ENCODE results near the gene RAMP3. TPM values are rescaled to one million over a fixed set of nuclear protein-coding genes. Genes with fewer than 3 reads are reported as not detected.
A peak's percentile ranks its signal among the peaks of the same experiment; 100 is the strongest.

The RAMP3 gene, protein sequence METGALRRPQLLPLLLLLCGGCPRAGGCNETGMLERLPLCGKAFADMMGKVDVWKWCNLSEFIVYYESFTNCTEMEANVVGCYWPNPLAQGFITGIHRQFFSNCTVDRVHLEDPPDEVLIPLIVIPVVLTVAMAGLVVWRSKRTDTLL
- total RNA-seq (2013): 0.06 TPM
- polyA plus RNA-seq (not detected), polyA minus RNA-seq (not detected in 2 replicates), total RNA-seq (0 to 0.58 (median 0) reads per million in 11 experiments)

DNA sequence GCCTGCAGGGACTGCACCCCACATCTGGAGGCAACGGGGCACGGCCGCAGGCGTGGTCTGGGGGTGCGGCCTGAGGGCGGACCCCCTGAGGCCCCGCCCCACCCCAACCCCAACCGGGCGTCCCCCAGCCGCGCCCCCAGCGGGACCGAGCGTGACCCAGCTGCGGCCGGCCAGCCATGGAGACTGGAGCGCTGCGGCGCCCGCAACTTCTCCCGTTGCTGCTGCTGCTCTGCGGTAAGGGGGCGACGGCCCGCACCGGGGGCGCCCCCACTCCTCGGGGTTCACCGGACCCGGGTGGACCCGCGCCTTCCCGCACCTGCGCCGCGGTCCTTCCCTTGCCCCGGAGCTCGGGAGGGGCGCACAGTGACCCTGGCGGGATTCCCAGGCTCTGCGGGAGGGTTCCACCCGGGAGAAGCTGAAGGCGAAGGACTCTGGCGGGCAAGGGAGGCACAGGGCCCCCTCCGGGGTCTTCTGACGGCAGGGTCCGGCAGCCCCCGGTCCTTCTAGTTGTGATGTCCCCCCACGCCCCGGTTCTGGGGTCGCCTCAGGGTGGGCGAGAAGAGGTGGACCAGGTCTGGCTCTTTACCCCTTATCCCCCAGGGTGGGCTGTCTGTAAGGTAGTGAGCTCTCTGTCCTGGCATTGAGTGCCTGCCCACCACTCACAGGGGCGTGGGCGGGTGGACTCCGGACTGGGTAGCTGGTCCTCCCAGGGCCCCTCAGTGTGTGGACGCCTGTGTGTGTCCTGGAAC lies at the start of gene RAMP3:
TSS of gene RAMP3 (plus strand) at position 139 of the 749 bp plus-strand sequence. CDS start at position 177, 38 bp downstream.
- Mint-ChIP-seq H3K36me3 (no peaks in the 10 kb centered on the region), H3K9me3 (peaks cover 0 to 4% (median under 1%) of the 10 kb centered on the region in 7 donors), H3K4me1 (peaks cover 17% of the 10 kb centered on the region), H3K4me3 (peak within 1 kb of the TSS in 1 of 2 donors; percentile 62), H3K27ac (peak within 1 kb of the TSS in 2 of 7 donors; percentile 2 to 20), H3K27me3 (ENCODE audit: low read depth in 3 of 3) (peaks cover 20 to 40% (median 35%) of the 10 kb centered on the region in 3 donors)
- peaks cover 4 to 32% of the 10 kb centered on the region in 2 donors for H3K27me3 ChIP-seq (ENCODE audit: control insufficient read depth in 2 of 2, insufficient read depth in 2 of 2, low read length in 2 of 2)
- peaks cover 12 to 20% of the 10 kb centered on the region in 2 donors for H3K4me1 ChIP-seq (ENCODE audit: control insufficient read depth in 1 of 2, insufficient read depth in 2 of 2, low read length in 2 of 2)
- no peaks in the 10 kb centered on the region for H3K36me3 ChIP-seq (replicated peaks in 1 of 2; ENCODE audit: control insufficient read depth in 1 of 2, insufficient read depth in 2 of 2, low read length in 2 of 2)
- intact Hi-C loops (cut with micrococcal nuclease): loop anchor here (10.0 kb wide), 1 partner anchor 697 kb away; no protein-coding TSS in a partner anchor
- H3K27ac ChIP-seq (ENCODE audit: low read depth in 1 of 2, low read length in 2 of 2): no peak within 1 kb of the TSS
- H2AFZ ChIP-seq (ENCODE audit: insufficient read depth, low read depth, low read length, poor library complexity, severe bottlenecking): no peak within 1 kb of the TSS
- no peaks in the 10 kb centered on the region for H3K79me2 ChIP-seq (ENCODE audit: insufficient read depth, low read length)
- peaks cover 0 to 6% of the 10 kb centered on the region in 2 donors for H3K9me3 ChIP-seq (replicated peaks in 1 of 2; ENCODE audit: control insufficient read depth in 1 of 2, insufficient read depth in 1 of 2, low read length in 2 of 2)
- TF ChIP-seq, protein P1, sequence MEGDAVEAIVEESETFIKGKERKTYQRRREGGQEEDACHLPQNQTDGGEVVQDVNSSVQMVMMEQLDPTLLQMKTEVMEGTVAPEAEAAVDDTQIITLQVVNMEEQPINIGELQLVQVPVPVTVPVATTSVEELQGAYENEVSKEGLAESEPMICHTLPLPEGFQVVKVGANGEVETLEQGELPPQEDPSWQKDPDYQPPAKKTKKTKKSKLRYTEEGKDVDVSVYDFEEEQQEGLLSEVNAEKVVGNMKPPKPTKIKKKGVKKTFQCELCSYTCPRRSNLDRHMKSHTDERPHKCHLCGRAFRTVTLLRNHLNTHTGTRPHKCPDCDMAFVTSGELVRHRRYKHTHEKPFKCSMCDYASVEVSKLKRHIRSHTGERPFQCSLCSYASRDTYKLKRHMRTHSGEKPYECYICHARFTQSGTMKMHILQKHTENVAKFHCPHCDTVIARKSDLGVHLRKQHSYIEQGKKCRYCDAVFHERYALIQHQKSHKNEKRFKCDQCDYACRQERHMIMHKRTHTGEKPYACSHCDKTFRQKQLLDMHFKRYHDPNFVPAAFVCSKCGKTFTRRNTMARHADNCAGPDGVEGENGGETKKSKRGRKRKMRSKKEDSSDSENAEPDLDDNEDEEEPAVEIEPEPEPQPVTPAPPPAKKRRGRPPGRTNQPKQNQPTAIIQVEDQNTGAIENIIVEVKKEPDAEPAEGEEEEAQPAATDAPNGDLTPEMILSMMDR (IDR thresholded peaks at IDR 0.05): no peak
- DNase-seq: no peak
- H3K9ac ChIP-seq (ENCODE audit: insufficient read depth, low read length, poor library complexity, severe bottlenecking): no peak within 1 kb of the TSS
- no peak within 1 kb of the TSS for H3K4me2 ChIP-seq (replicated peaks; ENCODE audit: extremely low read depth, low read length, poor library complexity, severe bottlenecking)
- H3K4me3 ChIP-seq (replicated peaks in 1 of 3; ENCODE audit: low read depth in 2 of 3, low read length in 3 of 3): no peak within 1 kb of the TSS
- H4K20me1 ChIP-seq (ENCODE audit: insufficient read depth, low read length): no peaks in the 10 kb centered on the region
- 10% methylated on average over 43 of the region's 56 CpGs for WGBS (ENCODE audit: insufficient coverage)

DNA sequence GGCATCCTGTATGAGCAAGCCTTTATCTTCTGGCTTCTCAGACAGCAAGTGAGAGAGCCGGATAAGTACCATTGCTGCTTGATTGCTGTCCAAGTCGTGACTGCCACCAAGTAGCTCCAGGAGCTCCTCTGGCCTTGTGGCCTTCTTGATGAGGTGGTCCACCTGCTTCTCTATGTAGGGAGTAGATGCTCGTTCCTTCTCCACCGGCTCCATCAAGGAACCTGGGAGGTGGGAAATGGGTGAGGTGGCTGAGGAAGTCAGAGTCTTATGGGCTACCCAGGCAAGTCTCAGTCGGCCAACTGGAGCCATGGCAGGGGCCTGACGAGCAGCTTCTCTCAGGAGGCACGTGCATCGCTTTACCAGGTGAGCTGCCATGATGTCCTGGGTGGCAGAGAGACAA lies 48.7 kb upstream of the RAMP3 start:
- Mint-ChIP-seq H3K4me1 (peaks cover 39% of the 10 kb centered on the region), H3K27ac (peak overlapping the region in 6 of 7 donors; percentile 15 to 85 (median 52)), H3K36me3 (peaks cover 50 to 56% of the 10 kb centered on the region in 2 donors), H3K27me3 (ENCODE audit: low read depth in 3 of 3) (peaks cover 0 to 5% (median 2%) of the 10 kb centered on the region in 3 donors), H3K4me3 (no peak overlapping the region), H3K9me3 (peaks cover 0 to 2% (median 0%) of the 10 kb centered on the region in 7 donors)
- Histone ChIP-seq H2AFZ (ENCODE audit: insufficient read depth, low read depth, low read length, poor library complexity, severe bottlenecking) (no peak overlapping the region), H3K79me2 (ENCODE audit: insufficient read depth, low read length) (peaks cover 68% of the 10 kb centered on the region), H3K4me1 (ENCODE audit: control insufficient read depth in 1 of 2, insufficient read depth in 2 of 2, low read length in 2 of 2) (peaks cover 25 to 42% of the 10 kb centered on the region in 2 donors), H4K20me1 (ENCODE audit: insufficient read depth, low read length) (peaks cover 48% of the 10 kb centered on the region), H3K9me3 (replicated peaks in 1 of 2; ENCODE audit: control insufficient read depth in 1 of 2, insufficient read depth in 1 of 2, low read length in 2 of 2) (no peaks in the 10 kb centered on the region), H3K4me2 (replicated peaks; ENCODE audit: extremely low read depth, low read length, poor library complexity, severe bottlenecking) (no peak overlapping the region), H3K36me3 (replicated peaks in 1 of 2; ENCODE audit: control insufficient read depth in 1 of 2, insufficient read depth in 2 of 2, low read length in 2 of 2) (peaks cover 53 to 56% of the 10 kb centered on the region in 2 donors), H3K9ac (ENCODE audit: insufficient read depth, low read length, poor library complexity, severe bottlenecking) (no peak overlapping the region), H3K4me3 (replicated peaks in 1 of 3; ENCODE audit: low read depth in 2 of 3, low read length in 3 of 3) (no peak overlapping the region), H3K27ac (ENCODE audit: low read depth in 1 of 2, low read length in 2 of 2) (peak overlapping the region in 1 of 2 donors; percentile 55), H3K27me3 (ENCODE audit: control insufficient read depth in 2 of 2, insufficient read depth in 2 of 2, low read length in 2 of 2) (no peaks in the 10 kb centered on the region)
- 96% methylated on average over 7 of the region's 8 CpGs for WGBS (ENCODE audit: insufficient coverage)
- TF ChIP-seq, protein P1 (IDR thresholded peaks at IDR 0.05): no peak
- intact Hi-C loops (cut with micrococcal nuclease): no loop called here
- DNase-seq: no peak
